Heart right ventricle (tissue), 16 donors: Measurements from ENCODE around the gene F9. TPM values are rescaled to one million over a fixed set of nuclear protein-coding genes. Genes with fewer than 3 reads are reported as not detected.

ENCODE experiments used
- ATAC-seq, 8 donors: fragments of 200-7000 bp; cut with Tn5 transposase; one replicate each; pipeline ENCODE4 v1.9.1; 2020; ENCODE audit warnings: mild to moderate bottlenecking in 8 of 8, moderate library complexity in 8 of 8, moderate number of reproducible peaks in 1 of 8
- DNase-seq, 2 donors: peaks; one replicate each; pipeline ENCODE4 v3.0.0-alpha.2; 2020
- H3K27ac ChIP-seq, 10 donors: fragments of 200-600 bp; sonication (generic) in 2 of 10; one replicate each; pipeline versions ENCODE4 v1.5.0 to v1.8.0; 2020 to 2022; ENCODE audit warnings: mild to moderate bottlenecking in 3 of 10
- H3K27me3 ChIP-seq, 7 donors: fragments of 200-600 bp; one replicate each; pipeline ENCODE4 v1.8.0; 2021 to 2022; ENCODE audit warnings: mild to moderate bottlenecking in 2 of 7
- H3K36me3 ChIP-seq, 9 donors: fragments of 200-600 bp; sonication (generic) in 1 of 9; one replicate each; pipeline versions ENCODE4 v1.5.0 to v1.8.0; 2020 to 2022; ENCODE audit warnings: mild to moderate bottlenecking in 2 of 9
- H3K4me1 ChIP-seq, 9 donors: fragments of 200-600 bp; sonication (generic) in 1 of 9; one replicate each; pipeline versions ENCODE4 v1.5.0 to v1.8.0; 2020 to 2022; ENCODE audit warnings: mild to moderate bottlenecking in 4 of 9
- H3K4me3 ChIP-seq, 10 donors: fragments of 200-600 bp; sonication (generic) in 2 of 10; one replicate each; pipeline versions ENCODE4 v1.5.0 to v1.8.0; 2020 to 2022; ENCODE audit warnings: mild to moderate bottlenecking in 7 of 10, moderate library complexity in 2 of 10
- H3K9me3 ChIP-seq, 11 donors: fragments of 200-600 bp in 10 of 11; sonication (generic) in 2 of 11; one replicate each; pipeline versions ENCODE4 v1.5.0 to v1.8.0; 2013 to 2022; ENCODE audit warnings: mild to moderate bottlenecking in 2 of 11, control low read depth in 1 of 11, moderate library complexity in 1 of 11
- CTCF ChIP-seq, 9 donors: fragments of 200-600 bp; sonication (generic) in 2 of 9; IDR thresholded peaks; one replicate each; pipeline versions ENCODE4 v1.5.0 to v1.8.0; 2021 to 2022; ENCODE audit warnings: antibody characterized with exemption in 9 of 9, mild to moderate bottlenecking in 5 of 9, moderate library complexity in 1 of 9
- WGBS, 2 donors: extraction: QIAGEN DNeasy Blood & Tissue Kit; methylation state at CpG; one replicate each; pipeline ENCODE4 v1.1.7; 2013; ENCODE audit warnings: inconsistent platforms in 1 of 2; 5-methylcytosine and 5-hydroxymethylcytosine counted together
- intact Hi-C, 10 donors: fragments of 100-400 bp; cut with DNase I; formaldehyde crosslinking; loops; one replicate each; pipeline versions ENCODE4 v1.11.1 to v1.14.2; 2022
- polyA plus RNA-seq, 2 donors: library from polyadenylated mRNA; stranded (reverse); fragments of 200-250 nt; gene quantifications; one replicate each; pipeline ENCODE4 v1.2.3, GENCODE V29; 2013
- total RNA-seq, 10 donors: library from RNA; stranded (reverse); fragmentation: NEBNext Ultra II Directional in 3 of 10; extraction: Animal tissue kit (Norgen Biotek cat#: 25700) in 3 of 10; gene quantifications; one replicate each; pipeline versions ENCODE4 v1.2.1 to v1.2.4, GENCODE V29; 2021 to 2023
- donor health status: Arrhythmogenic right ventricular cardiomyopathy.
- donor health status: ischemic (EF 13 %, LVEDD 7.1; RV severe dilation, severe dysfunction).
- donor health status: healthy with polysubstance abuse.
- donor health status: DM: no; HTN: yes; CAD: no.
- donor health status: DM: no; HTN: no; CAD: no.
- donor health status: ischemic (EF 25% LVEDD 6.9; RV normal size, moderate dysfunction).
- donor health status: ischemic (EF 25% LVEDD 5.7; RV mildly dilated, moderate dysfunction).
- donor health status: healthy.
- donor health status: DM: yes; HTN: yes; CAD: no.
- donor health status: Ischemic cardiomyopathy.
- donor health status: ischemic (EF 35%, LVEDD 5.7; RV mildly dilated, moderate dysfunction).
- donor health status: nonischemic (EF 11% LVEDD 7.7; RV severe dilation, severe dysfunction).
- donor health status: DM: yes; HTN: yes; CAD: no.
- donor health status: PGD.
- donor health status: ischemic (EF 29% LVEDD 5.4; RV normal size, mild dysfunction).
- donor health status: nonischemic (EF 23%, LVEDD 6.1; RV moderate dilation, normal function).

Gene F9
- total and polyA plus RNA-seq, 12 donors, result not detected

- Histone ChIP-seq H3K36me3 (no peaks in the 10 kb centered on the region), H3K27me3 (peaks cover 0 to 14% (median 0%) of the 10 kb centered on the region in 7 donors), H3K4me1 (no peaks in the 10 kb centered on the region), H3K9me3 (no peaks in the 10 kb centered on the region), H3K4me3 (no peak overlapping the region), H3K27ac (no peak overlapping the region)
- intact Hi-C loops, result no loop called here
- TF ChIP-seq CTCF (IDR thresholded peaks at IDR 0.05), result no peak
- DNase-seq (no peak), ATAC-seq (no peak)
- 87% methylated on average over 5 of the region's 5 CpGs for WGBS, 2 donors
These were observed 55.1 kb downstream of the F9 start for GRCh38 chrX:139585613-139586012.

GRCh38 chrX:139596068-139596467 is 65.5 kb downstream of the F9 start:
- ATAC-seq, result no peak
- Histone ChIP-seq H3K4me1 (no peaks in the 10 kb centered on the region), H3K4me3 (no peak overlapping the region), H3K27ac (no peak overlapping the region), H3K9me3 (no peaks in the 10 kb centered on the region), H3K27me3 (peaks cover 0 to 8% (median 0%) of the 10 kb centered on the region in 7 donors), H3K36me3 (no peaks in the 10 kb centered on the region)
- TF ChIP-seq CTCF (IDR thresholded peaks at IDR 0.05), result no peak
- DNase-seq, result no peak
- intact Hi-C loops, result no loop called here
- 30 to 35% methylated on average over 4 of the region's 4 CpGs for WGBS, 2 donors

- no peak overlapping the region for H3K27ac ChIP-seq
- H3K4me3 ChIP-seq, result no peak overlapping the region
- no peak for TF ChIP-seq CTCF (IDR thresholded peaks at IDR 0.05)
- H3K4me1 ChIP-seq, result no peaks in the 10 kb centered on the region
- no peak for DNase-seq
- no peaks in the 10 kb centered on the region for H3K27me3 ChIP-seq
- 77 to 94% methylated on average over 1 of the region's 1 CpG for WGBS, 2 donors
- H3K9me3 ChIP-seq, result no peaks in the 10 kb centered on the region
- no peaks in the 10 kb centered on the region for H3K36me3 ChIP-seq
- ATAC-seq, result no peak
- intact Hi-C loops, result no loop called here
These were observed 69.6 kb downstream of the F9 start for GRCh38 chrX:139600105-139600504.

Other genes with a start within 250 kb of the F9 start
- gene MCF2, start 177.4 kb downstream of the F9 start, total RNA-seq, result 1 to 10 TPM in 2 of 10 donors, under 1 TPM in 8; 0.06 to 1.9 (median 0.51) TPM
- 1 to 10 TPM in 1 of 2 donors, under 1 TPM in 1; 0.03 to 4.5 TPM for gene MCF2, start 177.4 kb downstream of the F9 start, polyA plus RNA-seq